AG04449 (cell line): ENCODE data around the gene YY1.
A peak's percentile ranks its signal among the peaks of the same experiment; 100 is the strongest.

ENCODE experiments used
- CTCF ChIA-PET: fragments of 350-600 bp; formaldehyde crosslinking; extraction: SDS; loops from one replicate; lab custom pipeline; 2021; ENCODE audit warnings: antibody characterized with exemption; lab: Yijun Ruan, JAX
- POLR2A ChIA-PET: fragments of 400-600, 350-600 bp; formaldehyde crosslinking; extraction: SDS; loops from one replicate; lab custom pipeline; 2020; ENCODE audit warnings: antibody characterized with exemption, inconsistent platforms; lab: Yijun Ruan, JAX
- DNase-seq: peaks from one replicate; pipeline ENCODE4 v3.0.0-alpha.2; 2010; ENCODE audit warnings: low read depth, low spot score
- H3K4me3 ChIP-seq: 2 replicates; pipeline ENCODE4 v1.5.1; 2011; ENCODE audit warnings: low read depth, mild to moderate bottlenecking, control low read depth, low read length
- TF ChIP-seq, protein P1 (sequence below): IDR thresholded peaks from one replicate; pipeline ENCODE4 v1.5.1; 2011; ENCODE audit warnings: mild to moderate bottlenecking, moderate library complexity, low read length, control low read depth, inconsistent platforms; ENCODE audit not compliant: insufficient read depth; ENCODE audit errors: missing control alignments

The YY1 gene

DNA sequence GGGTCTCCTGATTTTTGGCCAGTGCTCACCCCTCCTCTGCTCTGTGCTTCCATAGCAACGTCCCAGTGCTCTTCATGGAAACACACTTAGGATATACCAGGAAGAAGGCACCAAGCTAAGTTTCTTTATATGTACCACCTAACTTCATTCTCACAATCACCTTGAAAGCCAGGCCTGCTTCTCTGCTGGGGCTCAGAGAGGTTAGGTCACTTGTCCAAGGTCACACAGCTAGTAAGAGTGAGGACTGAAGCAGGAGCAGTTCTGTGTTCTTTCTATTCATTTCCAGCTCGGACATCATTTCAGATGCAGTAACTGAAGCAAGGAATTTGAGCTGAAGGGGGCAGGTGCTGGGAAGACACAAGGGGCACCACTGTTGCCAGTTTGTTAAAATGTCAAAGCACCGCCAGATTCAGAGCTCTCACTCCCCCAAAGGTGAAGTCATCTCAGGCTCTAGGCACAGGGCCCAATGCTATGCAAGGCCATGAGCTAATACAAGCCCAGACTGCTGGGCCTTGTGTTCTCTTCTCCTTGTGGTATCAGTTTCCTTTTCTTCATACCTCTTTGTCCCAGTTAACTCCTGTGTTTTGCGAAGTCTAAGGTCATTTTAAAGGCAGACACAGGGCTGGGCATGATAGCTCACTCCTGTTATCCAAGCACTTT, 19.7 kb upstream of the YY1 start:
- no peak overlapping the region for H3K4me3 ChIP-seq
- TF ChIP-seq, protein P1, sequence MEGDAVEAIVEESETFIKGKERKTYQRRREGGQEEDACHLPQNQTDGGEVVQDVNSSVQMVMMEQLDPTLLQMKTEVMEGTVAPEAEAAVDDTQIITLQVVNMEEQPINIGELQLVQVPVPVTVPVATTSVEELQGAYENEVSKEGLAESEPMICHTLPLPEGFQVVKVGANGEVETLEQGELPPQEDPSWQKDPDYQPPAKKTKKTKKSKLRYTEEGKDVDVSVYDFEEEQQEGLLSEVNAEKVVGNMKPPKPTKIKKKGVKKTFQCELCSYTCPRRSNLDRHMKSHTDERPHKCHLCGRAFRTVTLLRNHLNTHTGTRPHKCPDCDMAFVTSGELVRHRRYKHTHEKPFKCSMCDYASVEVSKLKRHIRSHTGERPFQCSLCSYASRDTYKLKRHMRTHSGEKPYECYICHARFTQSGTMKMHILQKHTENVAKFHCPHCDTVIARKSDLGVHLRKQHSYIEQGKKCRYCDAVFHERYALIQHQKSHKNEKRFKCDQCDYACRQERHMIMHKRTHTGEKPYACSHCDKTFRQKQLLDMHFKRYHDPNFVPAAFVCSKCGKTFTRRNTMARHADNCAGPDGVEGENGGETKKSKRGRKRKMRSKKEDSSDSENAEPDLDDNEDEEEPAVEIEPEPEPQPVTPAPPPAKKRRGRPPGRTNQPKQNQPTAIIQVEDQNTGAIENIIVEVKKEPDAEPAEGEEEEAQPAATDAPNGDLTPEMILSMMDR, result no peak
- CTCF ChIA-PET, result interaction anchor here (1.2 to 6.6 kb wide), 4 partner anchors 15 to 238 kb away, joined by 3 to 53 read pairs (median 4); no protein-coding TSS in a partner anchor
- DNase-seq, result no peak
- POLR2A ChIA-PET, result interaction anchor here (0.6 to 1.0 kb wide), 2 partner anchors 14 to 15 kb away, joined by 3 read pairs; no protein-coding TSS in a partner anchor

DNA sequence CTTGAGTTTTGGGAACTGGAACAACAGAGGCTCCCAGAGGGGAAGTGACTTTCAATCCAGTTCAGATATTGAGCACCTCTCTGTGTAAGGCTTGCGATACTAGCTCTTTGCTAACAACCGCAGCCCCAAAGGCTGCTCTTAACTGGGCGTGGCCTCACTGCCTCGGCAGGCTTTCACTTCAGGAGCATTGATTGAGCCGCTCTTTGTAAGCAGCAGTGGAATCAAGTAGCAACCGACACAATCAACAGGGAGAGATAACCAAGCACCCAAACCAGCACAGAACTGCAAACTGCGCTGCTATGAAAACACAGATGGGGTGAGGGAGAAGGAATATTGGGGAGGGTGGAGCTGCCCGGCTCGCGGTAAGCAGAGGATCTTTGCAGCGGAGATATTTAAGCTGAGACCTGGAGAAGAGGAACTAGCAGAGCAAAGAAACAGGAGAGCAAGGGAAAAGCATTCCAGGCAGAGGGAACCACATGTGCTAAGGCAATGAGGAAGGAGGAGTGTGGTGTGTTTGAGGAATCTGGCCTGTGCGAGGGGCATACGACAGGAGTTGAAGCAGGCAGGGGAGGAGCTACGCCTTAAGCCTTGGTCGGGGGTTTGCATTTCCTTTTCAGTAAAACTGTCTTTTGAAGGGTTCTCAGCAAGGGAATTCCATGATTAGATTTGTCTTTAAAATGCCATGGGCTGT, 17.3 kb upstream of the YY1 start:
- ChIA-PET POLR2A (interaction anchor here (0.8 kb wide), 1 partner anchor 12 kb away, joined by 3 read pairs; no protein-coding TSS in a partner anchor), CTCF (interaction anchor here (1.1 to 6.6 kb wide), 5 partner anchors 13 to 81 kb away, joined by 3 to 53 read pairs (median 7); no protein-coding TSS in a partner anchor)
- H3K4me3 ChIP-seq, result peak overlapping the region; percentile 55
- TF ChIP-seq, protein P1, result no peak
- peak; percentile 9 for DNase-seq

DNA sequence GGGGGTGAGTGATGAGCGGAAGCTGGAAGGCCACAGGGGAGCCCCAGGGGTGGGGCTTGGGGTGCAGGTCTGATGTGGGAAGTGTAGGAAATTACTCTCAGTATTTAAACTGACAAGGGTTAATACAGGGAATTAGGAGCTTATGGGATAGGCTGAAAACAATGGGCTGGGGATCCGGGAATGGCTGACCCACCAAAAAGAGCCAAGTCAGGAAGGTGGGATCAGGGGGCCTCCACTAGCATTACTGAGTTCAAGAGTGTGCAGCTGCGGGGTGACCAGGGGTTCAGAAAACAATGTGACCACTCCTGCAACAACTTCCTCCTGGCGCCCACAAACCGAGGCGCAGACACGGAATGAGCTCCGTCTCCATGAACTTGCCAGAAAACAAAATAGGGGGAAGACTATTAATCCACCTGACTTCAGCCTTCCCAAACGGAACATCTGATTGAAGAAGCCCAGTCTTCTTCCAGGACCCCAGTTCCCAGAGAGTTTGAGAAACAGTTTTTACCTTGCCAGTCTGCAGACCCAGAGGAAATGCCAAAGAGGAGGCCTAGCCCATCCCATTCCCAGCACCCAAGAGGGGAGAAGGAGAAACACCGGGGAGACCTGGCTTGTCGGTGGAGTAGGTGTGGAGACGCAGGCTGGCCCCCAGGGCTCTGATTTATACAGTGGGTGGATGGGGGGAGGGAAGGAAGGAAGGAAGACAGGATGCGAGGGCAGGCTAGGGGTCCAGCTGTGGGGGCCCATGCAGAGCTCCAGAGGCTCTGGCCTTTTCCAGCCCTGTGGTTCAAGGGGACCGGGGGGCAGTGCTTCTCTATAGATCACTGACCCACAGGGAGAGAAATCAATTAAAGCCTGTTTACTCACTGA, 16.5 kb upstream of the YY1 start:
- ChIA-PET POLR2A (interaction anchor here (0.8 kb wide), 1 partner anchor 12 kb away, joined by 3 read pairs; no protein-coding TSS in a partner anchor), CTCF (interaction anchor here (1.0 to 6.6 kb wide), 5 partner anchors 12 to 80 kb away, joined by 3 to 53 read pairs (median 7); no protein-coding TSS in a partner anchor)
- DNase-seq, result no peak
- peak overlapping the region; percentile 6; the same call in 1 of the 2 replicates for H3K4me3 ChIP-seq
- TF ChIP-seq, protein P1, result no peak

DNA sequence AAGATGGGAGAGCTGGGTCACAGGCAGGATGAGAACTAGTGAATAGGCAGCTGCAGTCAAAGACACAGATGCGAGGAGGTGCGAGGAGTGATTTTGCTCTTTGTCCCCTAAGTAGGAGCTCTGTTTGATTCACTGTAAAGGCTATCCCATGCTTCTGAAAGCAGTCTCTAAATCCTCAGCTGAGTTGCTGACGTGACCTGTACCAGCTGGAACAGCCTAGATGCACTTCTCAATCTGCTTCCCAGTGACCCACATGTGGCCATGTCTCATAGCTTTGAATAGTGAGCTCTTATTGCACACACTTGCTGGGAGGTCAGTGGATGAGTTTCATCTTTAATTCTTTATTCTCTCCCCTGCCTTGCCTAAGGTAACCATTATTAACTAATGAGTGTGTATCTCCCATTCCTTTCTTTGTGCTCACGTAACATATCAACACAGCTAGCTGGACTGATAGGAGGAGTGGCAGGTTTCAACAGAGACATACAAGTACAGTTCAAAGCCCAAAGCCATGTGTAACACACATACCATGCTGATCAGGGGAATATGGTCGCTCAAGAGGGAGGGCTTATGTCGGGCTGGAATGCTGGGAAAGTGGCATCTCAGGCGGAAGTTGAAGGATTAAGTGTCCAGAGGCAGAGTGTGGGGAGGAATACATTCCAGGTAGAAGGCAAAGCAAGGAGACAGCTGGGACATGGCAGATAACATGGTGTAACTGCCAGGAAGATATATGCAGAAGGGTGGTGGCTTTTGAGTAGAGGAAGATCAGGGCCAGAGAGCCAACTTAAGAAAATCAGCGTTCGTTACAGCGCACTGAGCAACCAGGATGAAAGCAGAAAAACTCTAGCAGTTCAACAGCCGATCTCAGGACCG, 15.4 kb upstream of the YY1 start:
- TF ChIP-seq, protein P1, result no peak
- CTCF ChIA-PET, result interaction anchor here (1.0 to 6.6 kb wide), 5 partner anchors 9 to 30 kb away, joined by 3 to 53 read pairs (median 5); no protein-coding TSS in a partner anchor
- DNase-seq, result no peak
- H3K4me3 ChIP-seq, result no peak overlapping the region
- POLR2A ChIA-PET, result no interaction called here

DNA sequence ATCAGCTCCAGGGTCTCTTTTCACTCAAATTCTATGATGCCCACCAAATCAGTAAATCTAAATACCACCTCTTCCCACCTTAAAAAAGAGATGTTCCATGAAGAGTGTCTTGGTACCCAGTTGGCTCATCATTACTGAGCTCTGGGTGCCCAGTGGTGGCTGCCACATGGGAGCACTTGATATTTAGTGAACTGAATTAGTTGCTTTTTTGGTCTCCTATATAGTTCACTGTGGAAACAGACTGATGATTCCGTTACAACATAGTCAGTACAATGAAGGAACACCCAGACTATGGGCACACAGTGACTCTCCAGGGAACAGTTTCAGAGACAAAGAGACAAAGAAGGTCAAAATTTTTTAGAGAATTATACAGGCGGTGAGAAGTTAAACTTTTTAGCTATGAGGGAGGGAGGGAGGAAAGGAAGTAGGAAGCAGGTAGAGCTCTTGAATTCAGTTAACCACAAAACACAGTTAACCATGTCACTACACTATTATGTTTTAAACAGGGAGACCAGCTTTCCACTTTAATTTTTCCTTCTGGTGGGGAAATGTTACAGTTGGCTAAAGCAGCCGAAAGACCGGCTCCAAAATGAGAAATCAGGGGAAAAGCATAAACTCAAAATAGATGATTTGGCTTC, 14.6 kb upstream of the YY1 start:
- TF ChIP-seq, protein P1, result no peak
- DNase-seq, result no peak
- ChIA-PET CTCF (interaction anchor here (0.7 to 6.6 kb wide), 5 partner anchors 10 to 60 kb away, joined by 3 to 53 read pairs (median 4); no protein-coding TSS in a partner anchor), POLR2A (no interaction called here)
- H3K4me3 ChIP-seq, result no peak overlapping the region
